ENCODE results near the gene GIT1. TPM values are rescaled to one million over a fixed set of nuclear protein-coding genes. Genes with fewer than 3 reads are reported as not detected.

Gene GIT1
- total and polyA plus RNA-seq, 12 donors = 13.7 to 51.6 (median 31.7) TPM

DNA sequence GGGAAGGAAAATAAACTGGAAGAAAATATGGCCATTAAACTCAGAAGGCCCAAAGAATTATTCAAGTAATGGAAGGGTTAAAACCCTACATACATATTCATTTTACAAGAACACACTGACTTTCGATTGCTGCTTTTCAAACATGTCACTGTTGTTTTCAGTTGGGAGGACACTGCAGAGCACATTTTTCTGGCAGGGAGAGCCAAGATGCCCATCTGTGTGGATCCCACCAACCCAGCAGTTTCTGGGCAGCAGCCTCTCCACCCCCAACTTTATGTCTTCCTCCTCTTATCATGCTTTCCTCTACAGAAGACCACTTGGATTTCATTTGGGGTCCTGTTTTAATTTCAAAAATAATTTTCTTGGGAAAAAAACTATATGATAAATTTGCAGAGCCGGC lies 40.4 kb upstream of the GIT1 start:
- no peak overlapping the region for H3K4me3 ChIP-seq
- H3K36me3 ChIP-seq (replicated peaks in 1 of 2) = peaks cover 0 to 16% of the 10 kb centered on the region in 2 donors
- H3K9me3 ChIP-seq (replicated peaks in 1 of 3) = no peaks in the 10 kb centered on the region
- TF ChIP-seq, protein P1, sequence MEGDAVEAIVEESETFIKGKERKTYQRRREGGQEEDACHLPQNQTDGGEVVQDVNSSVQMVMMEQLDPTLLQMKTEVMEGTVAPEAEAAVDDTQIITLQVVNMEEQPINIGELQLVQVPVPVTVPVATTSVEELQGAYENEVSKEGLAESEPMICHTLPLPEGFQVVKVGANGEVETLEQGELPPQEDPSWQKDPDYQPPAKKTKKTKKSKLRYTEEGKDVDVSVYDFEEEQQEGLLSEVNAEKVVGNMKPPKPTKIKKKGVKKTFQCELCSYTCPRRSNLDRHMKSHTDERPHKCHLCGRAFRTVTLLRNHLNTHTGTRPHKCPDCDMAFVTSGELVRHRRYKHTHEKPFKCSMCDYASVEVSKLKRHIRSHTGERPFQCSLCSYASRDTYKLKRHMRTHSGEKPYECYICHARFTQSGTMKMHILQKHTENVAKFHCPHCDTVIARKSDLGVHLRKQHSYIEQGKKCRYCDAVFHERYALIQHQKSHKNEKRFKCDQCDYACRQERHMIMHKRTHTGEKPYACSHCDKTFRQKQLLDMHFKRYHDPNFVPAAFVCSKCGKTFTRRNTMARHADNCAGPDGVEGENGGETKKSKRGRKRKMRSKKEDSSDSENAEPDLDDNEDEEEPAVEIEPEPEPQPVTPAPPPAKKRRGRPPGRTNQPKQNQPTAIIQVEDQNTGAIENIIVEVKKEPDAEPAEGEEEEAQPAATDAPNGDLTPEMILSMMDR (IDR thresholded peaks at IDR 0.05) = no peak
- TF ChIP-seq POLR2A (IDR thresholded peaks at IDR 0.05) = no peak
- H3K27me3 ChIP-seq = no peaks in the 10 kb centered on the region
- H3K4me1 ChIP-seq (replicated peaks in 1 of 2) = no peaks in the 10 kb centered on the region
- intact Hi-C loops (cut with DNase I) = loop anchor here in 1 of 2 donors (10.0 kb wide), 2 partner anchors 55 to 145 kb away; no protein-coding TSS in a partner anchor
- WGBS, 4 donors = 59 to 80% (median 70%) methylated on average over 2 of the region's 2 CpGs
- no peak for DNase-seq
- no peak overlapping the region for H3K27ac ChIP-seq

DNA sequence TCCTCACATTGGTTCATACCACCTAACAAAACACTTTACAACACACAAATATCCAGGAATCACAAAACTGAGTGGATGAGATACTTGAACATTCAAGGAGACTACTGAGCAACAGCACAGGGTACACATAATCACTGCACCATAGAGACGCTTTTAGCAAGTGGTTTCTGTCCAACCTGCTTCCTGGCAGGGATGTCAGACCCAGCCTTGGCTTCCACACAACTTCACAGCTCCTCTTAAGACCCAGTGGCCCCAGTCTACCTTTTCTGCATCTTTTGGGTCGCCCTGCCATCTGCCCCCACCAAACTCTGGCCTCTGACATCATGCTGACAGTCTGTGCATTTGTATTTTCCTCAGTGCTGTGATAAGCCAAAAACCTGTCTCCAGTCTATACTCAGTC lies 39.2 kb upstream of the GIT1 start:
- WGBS, 4 donors = 83 to 96% (median 91%) methylated on average over 2 of the region's 2 CpGs
- peaks cover 0 to 16% of the 10 kb centered on the region in 2 donors for H3K36me3 ChIP-seq (replicated peaks in 1 of 2)
- H3K9me3 ChIP-seq (replicated peaks in 1 of 3) = no peaks in the 10 kb centered on the region

DNA sequence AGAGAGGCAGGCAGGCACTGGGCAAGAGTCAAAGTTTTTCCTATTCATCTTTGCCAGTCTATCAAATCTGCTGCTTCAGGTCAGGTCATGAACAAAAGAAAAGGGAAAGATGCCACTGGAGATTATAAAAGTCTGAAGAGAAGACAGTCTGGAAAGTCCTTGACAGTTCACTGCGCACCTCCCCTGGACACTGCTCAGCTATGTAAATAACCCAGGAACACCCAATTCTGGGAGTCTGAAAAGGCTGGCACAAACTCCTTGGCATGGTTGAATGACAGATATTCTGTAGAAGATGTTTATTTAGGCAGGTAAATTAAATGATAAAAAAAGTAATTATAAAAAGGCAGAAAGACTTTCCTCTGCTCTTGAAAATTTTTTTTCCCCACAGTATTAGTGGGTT lies 38.5 kb upstream of the GIT1 start:
- WGBS, 4 donors = 58 to 84% (median 70%) methylated on average over 1 of the region's 1 CpG
- DNase-seq = no peak
- no peaks in the 10 kb centered on the region for H3K27me3 ChIP-seq
- H3K36me3 ChIP-seq (replicated peaks in 1 of 2) = peaks cover 0 to 16% of the 10 kb centered on the region in 2 donors
- no peak overlapping the region for H3K27ac ChIP-seq
- H3K9me3 ChIP-seq (replicated peaks in 1 of 3) = no peaks in the 10 kb centered on the region
- H3K4me3 ChIP-seq = no peak overlapping the region
- peaks cover 0 to 2% of the 10 kb centered on the region in 2 donors for H3K4me1 ChIP-seq (replicated peaks in 1 of 2)
- no peak for TF ChIP-seq POLR2A (IDR thresholded peaks at IDR 0.05)
- TF ChIP-seq, protein P1 (IDR thresholded peaks at IDR 0.05) = no peak
- intact Hi-C loops (cut with DNase I) = loop anchor here in 1 of 2 donors (10.0 kb wide), 2 partner anchors 57 to 147 kb away; no protein-coding TSS in a partner anchor

More for the DNA sequence above, 39.2 kb upstream of the GIT1 start:
- TF ChIP-seq POLR2A (IDR thresholded peaks at IDR 0.05) = no peak
- TF ChIP-seq, protein P1 (IDR thresholded peaks at IDR 0.05) = no peak
- Histone ChIP-seq H3K27ac (no peak overlapping the region), H3K27me3 (no peaks in the 10 kb centered on the region), H3K4me1 (replicated peaks in 1 of 2) (no peaks in the 10 kb centered on the region), H3K4me3 (no peak overlapping the region)
- no peak for DNase-seq
- intact Hi-C loops (cut with DNase I) = loop anchor here in 1 of 2 donors (10.0 kb wide), 2 partner anchors 56 to 146 kb away; no protein-coding TSS in a partner anchor

DNA sequence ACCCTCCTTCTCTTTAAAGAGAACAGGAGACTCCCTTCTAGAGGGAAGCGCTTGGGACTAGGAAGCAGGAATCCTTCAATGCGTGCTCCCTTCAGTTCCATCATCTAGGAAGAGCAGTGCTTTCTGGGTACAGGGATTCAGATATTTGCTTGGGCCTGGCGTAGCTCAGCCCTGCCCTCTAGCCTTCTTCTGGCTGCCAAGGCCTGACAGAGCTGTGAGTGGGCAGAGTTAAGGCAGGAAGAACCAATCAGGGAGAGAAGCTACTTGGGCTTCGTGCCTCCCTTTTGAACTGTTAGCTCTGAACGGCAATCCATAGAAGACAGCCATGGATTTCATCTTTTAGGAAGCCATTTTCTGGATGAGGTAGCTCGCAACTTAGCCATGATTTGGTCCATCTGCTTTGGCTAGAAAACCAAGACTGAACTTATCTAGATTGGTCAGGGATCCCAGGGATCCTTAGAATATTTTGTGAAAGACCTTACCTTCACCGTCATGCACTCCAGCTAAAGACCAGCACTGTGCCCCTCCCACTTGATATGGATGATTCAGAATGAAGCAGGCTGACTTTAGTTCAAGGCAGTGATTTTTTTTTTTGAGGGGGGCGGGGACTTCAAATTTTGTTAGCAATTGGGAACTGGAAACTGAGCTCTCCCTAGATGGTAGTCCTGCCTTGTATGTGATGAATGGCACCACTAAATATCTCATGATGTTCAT lies 35.7 kb upstream of the GIT1 start:
- H3K9me3 ChIP-seq (replicated peaks in 1 of 3) = no peaks in the 10 kb centered on the region
- no peak overlapping the region for H3K4me3 ChIP-seq
- H3K36me3 ChIP-seq (replicated peaks in 1 of 2) = no peaks in the 10 kb centered on the region
- peak in 4 of 7 donors; percentile 31 to 52 (median 43) for DNase-seq
- TF ChIP-seq, protein P1 (IDR thresholded peaks at IDR 0.05) = no peak
- TF ChIP-seq POLR2A (IDR thresholded peaks at IDR 0.05) = no peak
- H3K27me3 ChIP-seq = no peaks in the 10 kb centered on the region
- intact Hi-C loops (cut with DNase I) = loop anchor here in 1 of 2 donors (10.0 kb wide), 2 partner anchors 60 to 150 kb away; no protein-coding TSS in a partner anchor
- peaks cover 3 to 10% of the 10 kb centered on the region in 2 donors for H3K4me1 ChIP-seq (replicated peaks in 1 of 2)
- WGBS, 4 donors = 72 to 78% (median 76%) methylated on average over 8 of the region's 8 CpGs
- H3K27ac ChIP-seq = peak overlapping the region in 1 of 5 donors; percentile 13

All from adrenal gland (tissue), 12 donors.